ENCODE data around the gene FOXP1.

FOXP1 gene

DNA sequence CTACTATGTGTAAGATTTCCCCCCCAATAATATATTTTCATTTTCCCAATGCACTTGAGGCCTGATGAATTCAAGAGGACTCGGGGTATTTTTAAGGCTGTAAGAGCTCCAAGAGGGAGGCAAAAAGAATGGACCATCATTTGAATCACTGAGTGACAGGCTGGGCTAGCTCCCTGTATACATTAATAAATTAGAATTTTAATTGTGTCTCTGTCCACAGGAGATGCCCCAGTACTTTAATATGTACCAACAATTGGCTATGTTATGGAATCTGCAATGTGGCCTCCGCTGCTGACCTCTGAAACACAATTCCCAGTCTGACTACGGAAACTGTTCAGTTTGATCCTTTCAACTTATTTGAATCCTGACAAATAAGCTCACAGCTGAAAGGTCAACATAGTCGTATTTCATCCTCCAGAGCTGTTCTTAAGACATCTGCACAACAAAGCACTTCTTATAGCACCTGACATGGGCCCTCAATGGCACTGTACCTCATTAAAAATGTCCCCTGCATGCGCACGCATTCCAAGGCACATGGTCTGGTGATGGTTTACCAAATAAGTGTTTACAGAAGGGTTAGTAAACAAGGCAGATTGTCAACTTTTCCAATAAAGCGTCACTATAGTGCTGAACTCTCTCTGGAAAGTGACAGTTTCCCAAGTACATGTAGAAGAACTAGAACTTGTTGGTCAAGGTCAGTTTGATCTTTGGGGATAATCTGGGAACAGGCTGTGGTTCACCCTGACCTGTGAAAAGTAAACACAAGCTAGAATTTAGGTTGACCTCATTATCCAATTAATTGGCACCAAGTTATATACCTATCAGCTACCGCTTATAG lies 472.9 kb downstream of the FOXP1 start:
- no peak for DNase-seq

DNA sequence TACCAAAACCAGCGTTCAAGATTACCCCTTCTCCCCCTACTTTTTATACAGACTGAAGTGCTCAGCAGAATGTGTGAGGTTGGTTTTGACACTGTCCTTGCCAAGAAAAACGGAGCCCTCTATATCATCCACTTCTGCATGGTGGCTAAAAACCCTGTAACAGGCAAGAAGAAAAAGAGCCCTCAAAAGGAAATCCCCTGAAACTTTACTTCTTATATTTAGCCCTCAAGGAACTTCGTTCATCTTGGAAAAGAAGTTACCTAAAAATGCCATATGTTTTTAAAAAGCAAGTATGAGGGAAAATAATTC lies 473.6 kb downstream of the FOXP1 start:
- no peak for DNase-seq

DNA sequence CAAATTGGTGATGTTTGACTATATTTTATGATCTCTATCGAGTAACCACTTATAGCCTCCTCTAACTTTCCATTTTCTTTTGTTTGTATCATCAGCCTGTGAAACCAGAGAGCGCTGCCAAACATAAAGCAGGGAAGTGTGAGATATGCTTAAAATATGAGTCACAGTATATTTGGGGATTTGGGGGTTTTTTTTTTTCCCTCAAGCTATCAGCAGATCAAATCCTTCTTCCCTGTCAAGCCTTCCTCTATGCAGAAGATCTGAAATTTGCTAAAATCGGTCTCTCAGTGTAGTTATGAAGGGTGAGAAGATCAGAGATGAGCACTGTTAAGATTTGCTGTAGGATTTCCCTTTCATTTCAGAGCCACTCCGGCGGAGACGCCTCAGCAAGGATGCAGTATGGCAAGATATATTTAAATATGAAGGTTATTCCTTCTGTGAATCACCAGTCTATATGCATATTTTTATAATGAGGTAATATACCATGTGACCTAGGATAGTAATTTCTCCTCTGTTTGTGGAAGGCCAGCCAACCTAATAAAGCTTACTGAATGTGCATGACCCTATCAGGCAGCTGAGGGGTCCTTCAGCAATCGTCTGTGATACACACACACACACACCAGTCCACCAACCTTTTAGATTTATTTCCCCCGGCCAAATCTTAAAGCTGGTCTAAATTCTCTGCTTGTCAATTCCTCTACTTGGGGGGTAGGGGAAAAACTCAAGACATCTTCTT lies 474.1 kb downstream of the FOXP1 start:
- DNase-seq, result no peak

DNA sequence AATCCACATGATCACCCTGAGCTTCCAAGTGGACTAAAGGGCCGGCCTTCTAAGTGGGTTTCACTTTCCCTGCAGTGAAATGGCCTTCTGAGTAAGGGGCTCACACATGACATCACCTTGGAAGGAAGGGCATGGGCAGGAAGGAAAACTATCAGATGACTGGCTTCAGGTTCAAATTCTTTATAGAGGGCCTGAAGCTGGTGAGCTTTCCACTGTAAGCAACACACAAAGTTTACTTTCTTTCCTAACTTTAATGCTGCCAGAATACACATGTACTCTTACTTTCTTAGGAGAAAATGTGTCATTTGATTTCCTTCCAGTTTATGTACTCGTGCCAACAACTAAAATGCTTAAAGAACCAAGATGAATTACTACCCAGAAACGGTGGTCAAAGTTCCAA lies 475.6 kb downstream of the FOXP1 start:
- DNase-seq, result no peak

DNA sequence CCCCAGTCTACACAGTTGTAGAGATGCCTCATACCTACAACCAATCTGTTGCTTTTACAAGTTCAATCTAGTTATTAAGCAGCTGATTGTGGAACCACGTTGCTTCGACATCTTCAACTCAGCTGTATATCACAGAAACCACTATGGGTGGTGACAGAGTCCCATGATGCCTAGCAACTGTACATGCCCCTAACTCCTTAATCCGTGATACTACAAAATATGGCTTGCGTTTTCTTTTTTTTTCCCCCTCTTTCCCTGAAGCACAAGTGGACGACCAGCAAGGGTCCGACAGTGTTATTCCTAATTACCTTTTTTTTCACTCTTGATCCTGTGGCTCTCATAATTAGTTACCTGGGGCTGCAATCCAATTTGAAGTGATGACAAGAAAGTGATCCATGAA lies 478.6 kb downstream of the FOXP1 start:
- DNase-seq, result no peak

DNA sequence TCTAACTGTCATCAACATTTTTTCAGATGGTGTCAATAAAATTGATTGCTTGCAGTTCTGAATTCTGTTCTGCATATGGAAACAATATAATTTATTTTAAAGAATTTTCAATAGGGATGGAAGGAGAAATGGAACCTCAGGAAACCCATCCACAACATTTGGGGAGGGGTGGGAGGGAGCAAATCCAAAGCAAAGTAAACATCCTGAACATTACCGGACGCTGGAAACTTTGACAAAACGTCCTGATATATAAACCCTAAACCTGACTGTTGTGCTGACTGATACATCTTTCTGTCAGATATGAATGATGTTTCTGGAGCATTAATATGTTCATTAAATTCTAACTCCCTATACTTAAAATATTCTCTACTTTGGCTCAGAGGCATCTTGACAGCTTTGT lies 479.0 kb downstream of the FOXP1 start:
- DNase-seq, result no peak

DNA sequence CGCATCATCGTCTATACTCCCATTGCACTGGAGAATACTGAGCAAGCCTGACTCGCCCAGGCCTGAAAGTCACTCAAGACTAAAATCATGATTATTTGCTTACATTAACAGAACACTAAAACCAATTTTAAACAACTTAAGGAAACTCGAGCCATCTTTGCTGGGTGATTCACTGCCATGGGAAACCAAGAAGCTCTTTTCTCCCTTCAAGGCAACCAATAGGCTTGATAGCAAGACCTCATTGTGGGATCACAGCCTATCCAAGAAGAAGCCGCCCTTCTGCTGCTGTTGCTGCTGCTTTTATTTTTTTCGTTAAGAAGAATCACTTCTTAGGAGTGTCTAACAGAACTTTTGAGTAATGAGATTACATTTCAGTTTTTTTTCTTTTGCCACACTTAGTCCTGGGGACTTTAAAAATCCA lies 479.4 kb downstream of the FOXP1 start:
- no peak for DNase-seq

DNA sequence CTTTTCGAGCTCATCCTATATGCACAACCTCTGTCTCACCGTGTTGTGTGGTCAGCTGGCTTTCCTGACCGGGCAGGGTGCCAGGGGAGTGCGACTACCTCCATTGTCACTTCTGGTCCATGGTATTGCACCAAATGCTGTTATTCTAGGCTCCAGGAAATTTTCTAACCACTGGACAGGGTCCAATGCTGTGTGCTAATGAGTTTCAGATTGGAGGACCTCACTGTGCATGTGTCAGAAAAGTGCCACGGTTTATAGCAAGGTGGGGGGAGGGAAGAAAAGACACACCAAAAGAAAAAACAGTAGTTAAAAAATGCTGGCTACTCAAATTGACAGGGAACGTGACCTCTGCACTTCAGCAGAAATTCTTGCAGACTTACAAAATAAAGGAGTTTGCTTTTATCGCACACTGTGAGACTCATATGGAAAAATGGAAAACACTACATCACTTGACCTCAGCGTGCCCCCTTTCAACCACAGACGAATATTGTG lies 480.1 kb downstream of the FOXP1 start:
- no peak for DNase-seq

DNA sequence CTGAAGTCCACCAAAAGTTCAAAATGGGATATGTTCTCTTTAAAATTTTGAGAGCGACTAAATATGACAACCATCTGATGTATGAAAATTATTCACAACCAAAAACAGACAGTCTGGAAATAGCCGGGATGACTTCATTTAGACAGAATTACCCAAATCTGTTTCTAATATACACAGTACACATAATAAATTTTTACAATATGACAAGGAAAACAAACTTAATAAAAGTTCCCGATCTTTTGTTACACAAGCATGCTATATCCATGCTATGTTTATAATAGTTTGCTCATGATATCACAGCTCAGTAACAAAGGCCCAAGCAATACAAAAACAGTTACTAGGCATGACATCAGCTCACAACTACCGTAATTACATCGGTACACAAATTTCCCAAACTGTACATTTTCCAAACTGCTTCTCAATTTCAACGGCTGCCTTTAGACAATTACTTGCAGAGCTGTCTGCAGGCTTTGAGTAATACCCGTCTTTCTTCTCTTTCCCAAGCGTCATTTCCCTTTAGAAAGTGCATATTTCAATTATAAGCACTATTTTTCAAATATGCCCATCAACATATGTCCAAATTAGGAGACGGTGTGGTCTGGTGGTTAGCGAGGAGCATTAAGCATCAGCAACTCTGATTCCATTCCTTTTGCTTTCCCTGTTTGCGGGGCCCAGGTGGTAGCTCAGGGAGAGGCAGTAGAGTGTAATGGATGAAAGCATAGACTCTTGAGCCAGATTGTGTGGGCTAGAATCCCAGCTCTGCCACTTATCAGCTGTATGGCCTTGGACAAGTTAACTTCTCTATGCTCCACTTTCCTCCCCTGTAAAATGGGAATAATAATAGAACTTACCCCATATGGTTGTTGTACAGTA lies 481.2 kb downstream of the FOXP1 start:
- DNase-seq, result no peak

DNA sequence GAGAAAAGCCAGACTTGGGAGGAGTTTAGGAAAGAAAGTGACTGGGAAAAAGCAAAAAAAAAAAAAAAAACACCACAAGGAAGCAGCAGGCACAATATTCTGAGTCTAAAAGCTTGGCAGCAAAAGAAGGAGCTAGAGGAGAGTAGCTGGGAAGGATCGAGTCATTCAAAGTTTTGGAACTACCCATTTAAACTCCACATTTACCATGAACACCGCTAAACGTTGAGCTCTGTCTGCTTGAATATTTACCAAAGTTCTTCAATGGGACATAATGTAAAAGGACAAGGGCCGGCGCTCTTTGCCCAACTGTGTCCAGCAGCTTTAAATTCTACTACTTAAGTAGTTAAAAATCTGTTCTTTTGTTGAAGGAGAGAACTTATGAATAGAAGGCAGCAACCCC lies 481.9 kb downstream of the FOXP1 start:
- no peak for DNase-seq

DNA sequence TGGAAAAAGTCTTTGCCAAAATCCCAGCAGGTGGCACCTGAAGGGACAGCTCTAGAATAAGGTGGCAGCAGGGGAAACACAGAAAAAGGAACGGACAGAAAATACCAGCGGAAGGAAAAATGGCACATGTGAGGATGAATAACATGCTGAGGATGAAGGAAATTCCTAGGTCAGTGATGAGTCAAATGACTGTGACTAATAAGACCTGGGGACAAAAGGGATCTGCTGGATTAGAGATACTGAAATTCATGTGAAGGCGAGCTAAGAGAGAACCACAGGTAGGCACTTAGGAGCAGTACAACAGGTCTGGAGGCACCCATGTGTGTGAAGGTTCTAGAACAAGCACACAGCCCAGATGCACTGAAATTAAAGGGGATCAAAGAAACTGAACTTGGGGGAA lies 482.5 kb downstream of the FOXP1 start:
- no peak for DNase-seq

DNA sequence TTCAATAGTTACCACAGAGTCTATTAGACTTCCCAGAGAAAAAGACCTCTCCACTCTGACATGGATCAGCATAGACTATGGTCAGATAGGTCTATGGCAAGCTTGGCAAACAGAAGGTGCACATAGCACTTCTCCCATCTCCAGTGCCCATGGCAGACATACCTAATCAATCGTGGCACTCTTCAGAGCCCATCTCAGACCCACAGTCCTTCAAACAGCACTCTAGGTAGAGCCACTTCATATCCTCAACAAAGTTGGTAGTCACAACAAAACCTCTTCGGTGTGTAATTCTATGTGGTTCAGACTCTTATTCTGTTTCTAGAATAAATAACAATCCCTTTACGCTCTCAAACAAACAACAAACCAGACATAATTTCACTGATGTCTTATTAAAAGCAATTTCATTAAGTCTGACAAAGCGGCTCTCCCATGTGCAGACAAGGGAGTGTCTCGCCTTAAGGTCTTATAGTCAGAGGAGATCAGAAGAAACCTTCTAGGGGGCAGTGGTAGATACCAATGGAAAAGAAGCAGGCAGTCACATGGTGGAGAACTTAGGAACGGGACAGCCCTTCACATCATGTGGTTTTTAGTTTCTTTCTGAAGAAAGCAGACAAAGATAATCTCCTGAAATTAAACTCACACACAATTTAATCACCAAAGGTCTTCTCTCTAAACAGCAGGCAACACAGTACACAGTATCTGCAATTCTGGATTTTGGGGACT lies 483.4 kb downstream of the FOXP1 start:
- DNase-seq, result no peak

DNA sequence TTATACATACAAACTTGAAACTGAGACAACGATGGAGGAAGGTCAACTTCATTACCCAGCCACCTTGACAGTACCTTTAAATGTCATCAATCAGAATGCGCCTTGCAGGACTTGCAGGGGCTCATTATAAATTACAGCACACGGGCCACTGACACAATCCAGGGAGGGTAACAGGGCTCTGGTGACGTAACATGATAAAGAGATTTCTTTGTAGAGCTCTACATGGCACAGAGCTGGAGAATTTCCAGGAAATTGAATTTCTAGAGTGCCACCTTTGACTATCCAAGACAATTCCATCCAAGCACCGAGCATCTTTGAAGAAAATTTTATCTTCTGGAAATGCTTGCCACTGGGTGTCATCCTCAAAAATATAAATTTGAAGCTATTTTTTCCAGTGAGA lies 486.0 kb downstream of the FOXP1 start:
- DNase-seq, result no peak

DNA sequence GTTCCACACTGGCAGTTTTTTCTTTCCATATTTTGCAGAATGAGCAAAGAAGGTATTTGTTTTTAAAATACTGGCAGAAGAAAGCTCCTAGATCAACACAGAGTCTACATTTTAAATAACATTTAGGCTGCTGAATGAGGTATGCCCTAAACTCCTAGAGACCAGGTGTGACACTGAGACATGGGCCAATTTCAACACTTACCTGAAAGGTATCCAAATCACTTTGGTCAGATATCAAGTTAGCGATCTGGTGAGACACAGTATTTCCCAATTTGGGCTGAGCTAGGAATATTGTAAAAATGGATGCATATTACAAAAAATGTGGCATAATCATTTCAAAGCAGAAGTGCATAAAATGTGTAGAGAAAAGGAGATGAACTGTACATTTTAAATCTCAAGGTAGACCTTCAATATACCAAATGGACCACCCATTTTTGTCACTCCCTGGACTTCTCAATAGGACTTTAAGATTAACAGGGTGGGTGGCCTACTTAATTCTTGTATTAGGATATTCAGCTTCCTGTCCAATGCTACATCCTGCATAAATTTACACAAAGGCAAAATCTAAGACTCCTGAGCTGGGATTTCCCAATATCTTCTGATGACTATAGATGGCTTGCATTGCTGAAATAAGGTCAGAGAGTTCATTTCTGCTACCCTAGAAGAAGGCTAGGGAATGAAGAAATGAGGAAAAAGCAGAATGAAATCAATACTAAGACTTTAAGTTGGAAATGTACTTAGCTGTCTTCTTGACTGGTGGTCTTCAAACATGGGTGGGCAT lies 487.8 kb downstream of the FOXP1 start:
- no peak for DNase-seq

DNA sequence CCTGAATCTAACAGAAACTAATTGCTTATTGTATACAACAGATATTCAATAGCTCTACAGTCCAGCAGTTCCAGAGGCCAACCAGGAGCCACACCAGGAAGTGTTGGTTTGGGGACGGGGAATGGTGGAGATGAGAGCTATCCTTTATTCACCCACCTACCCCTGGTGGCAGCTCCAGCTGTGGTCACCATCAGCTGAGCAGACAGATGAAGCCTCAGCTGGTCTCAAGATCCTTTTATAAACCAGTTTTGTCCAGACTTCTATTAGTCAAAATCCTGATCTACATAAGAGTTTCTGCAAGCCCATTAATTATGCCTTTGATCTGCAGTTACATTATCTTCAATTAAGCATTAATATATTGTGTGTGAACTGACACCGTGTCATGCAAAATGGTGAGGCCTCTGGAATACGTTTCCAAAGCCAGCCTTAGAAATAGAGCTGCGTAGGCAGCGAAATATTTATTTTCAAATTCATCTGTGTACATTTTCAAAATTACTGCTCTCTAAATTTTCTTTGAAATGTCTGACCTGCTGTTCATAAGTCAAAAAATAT lies 488.8 kb downstream of the FOXP1 start:
- no peak for DNase-seq

DNA sequence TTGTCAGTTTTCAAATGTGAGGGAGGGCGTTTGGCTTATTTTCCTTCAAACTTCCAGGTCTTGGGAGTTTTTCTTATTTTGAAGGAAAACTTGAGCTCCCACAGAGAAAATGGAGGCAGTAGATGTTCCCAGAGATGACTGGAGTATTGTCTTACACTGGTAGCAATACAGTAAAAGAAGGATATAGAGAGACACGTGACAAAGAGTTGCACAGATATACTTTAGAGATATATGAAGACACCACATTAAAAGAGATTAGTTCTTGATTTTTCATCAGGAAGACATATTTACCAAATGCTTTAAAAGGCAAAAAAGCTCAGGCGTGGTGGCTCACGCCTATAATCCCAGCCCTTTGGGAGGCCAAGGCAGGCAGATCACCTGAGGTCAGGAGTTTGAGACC lies 490.9 kb downstream of the FOXP1 start:
- no peak for DNase-seq

DNA sequence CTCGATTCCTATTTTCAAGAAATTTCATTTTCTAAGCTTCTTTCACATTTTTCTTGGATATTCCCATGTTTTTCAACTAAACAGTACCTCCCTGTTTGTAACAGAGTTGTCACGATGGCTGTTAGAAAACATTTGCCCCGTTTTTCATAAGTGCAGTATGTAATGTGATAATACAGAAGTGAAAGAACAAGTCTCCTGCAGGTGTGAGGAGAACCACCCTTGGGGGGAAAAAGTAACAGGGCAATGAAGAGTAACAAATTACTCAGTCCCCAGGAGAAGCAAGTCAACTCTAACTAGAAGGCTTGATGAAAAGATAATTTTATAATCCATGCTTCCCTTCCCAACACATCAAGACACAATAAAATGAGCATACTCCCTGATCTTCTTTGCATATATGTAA lies 493.3 kb downstream of the FOXP1 start:
- DNase-seq, result no peak

DNA sequence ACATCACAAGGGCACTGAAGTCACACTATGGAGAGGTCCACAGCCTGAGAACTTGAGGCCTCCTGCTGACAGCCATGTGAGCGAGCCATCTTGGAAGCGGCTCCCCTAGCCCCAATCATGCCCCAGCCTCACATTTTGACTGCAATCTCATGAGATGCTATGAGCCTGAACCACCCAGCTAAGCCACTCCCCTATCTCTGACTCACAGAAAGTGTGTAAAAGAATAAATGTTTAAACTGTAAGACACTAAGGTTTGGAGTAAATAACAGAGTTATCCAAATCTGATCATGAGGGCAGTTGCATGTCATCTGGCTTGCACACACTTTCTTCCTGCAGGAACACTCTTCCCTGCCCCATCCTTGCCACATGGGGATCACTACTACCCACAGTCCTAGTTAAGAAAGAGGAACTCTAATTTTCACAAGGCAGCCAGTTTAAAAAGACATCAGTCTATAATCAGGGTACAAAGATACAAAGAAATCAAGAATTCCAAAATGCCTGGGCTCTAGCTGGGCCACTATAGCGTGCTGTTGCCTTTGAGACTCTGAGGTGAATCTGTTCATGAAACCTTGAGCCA lies 494.2 kb downstream of the FOXP1 start:
- DNase-seq, result peak; percentile 20

DNA sequence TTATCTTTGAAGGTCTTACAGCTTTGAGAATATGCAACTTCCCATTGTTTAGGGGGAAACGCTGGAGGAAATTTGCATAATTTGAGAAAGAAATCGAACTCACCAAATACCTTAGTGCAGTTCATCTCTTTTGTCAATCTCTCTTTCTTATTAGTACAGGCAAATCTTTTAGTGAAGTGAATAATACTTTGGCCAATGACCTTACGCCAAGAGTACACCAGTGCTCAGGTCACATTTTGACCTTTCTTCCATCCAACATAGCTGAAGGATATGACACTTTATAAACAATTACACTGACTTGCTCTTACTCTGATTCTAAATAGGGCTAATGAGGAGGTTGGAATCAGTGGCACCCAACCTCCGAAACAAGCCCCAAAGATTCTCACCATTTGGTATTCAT lies 494.8 kb downstream of the FOXP1 start:
- DNase-seq, result no peak

DNA sequence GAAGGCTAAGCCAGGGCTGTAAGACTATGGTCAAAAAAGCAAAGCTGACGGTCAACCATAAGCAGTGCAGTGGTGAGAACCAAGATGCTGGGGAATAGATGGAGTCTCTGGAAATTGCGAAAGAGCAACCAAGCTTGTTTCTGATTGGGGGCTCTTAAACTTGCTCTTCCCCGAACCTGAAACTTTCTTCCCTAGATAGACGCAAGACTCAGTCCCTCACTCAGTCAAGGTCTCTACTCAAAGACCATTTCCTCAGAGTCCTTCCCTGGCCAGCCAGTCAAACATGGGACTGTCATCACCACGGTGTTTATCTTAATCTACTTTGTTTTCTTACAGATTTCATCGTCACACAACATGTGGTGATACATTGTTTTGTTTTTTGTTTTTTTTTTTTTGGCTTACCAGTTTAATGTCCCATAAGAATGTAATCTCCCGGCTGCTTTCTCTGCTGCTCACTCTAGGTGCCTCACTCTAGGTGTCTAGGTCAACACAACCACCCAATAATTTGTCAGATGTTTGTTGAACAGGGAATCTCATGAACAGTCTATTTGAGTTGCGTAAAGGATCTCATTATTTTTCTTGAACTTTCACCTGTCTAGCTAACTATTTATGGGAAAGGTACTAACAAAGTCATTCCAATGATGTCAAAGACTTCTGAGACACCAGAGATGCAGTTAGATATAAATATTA lies 495.4 kb downstream of the FOXP1 start:
- DNase-seq, result no peak
